ENCODE results near the gene ZMIZ1.

ZMIZ1 gene

DNA sequence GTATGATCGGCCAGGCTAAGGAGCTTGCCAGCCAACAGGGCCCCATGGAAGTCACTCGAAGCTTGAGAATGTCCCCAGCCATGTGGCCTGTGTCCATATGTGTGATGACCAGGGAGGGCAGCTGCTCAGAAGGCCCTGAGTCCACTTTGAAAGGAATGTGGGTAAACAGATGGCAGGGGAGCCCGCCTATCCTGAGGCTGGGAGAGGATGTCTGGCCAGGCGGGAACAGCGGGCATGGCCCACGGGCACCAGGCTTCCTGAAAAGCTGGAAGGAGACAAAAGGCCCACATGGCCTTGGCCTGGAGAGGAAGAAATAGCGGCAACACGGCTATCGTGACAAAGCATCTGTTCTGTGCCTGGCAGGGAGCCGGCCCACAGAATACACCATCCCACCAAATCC, 140.6 kb downstream of the ZMIZ1 start (continued):
- no peak for TF ChIP-seq WT1 (tag by site-specific recombination; IDR thresholded peaks at IDR 0.05)
- no peak for TF ChIP-seq ZNF571 (tag by site-specific recombination; IDR thresholded peaks at IDR 0.05)
- TF ChIP-seq ZNF660 (tag by site-specific recombination; IDR thresholded peaks at IDR 0.05), result no peak
- TF ChIP-seq, protein P1, sequence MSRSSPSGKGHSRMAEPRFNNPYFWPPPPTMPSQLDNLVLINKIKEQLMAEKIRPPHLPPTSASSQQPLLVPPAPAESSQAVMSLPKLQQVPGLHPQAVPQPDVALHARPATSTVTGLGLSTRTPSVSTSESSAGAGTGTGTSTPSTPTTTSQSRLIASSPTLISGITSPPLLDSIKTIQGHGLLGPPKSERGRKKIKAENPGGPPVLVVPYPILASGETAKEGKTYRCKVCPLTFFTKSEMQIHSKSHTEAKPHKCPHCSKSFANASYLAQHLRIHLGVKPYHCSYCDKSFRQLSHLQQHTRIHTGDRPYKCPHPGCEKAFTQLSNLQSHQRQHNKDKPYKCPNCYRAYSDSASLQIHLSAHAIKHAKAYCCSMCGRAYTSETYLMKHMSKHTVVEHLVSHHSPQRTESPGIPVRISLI (tag by site-specific recombination; IDR thresholded peaks at IDR 0.05), result no peak

DNA sequence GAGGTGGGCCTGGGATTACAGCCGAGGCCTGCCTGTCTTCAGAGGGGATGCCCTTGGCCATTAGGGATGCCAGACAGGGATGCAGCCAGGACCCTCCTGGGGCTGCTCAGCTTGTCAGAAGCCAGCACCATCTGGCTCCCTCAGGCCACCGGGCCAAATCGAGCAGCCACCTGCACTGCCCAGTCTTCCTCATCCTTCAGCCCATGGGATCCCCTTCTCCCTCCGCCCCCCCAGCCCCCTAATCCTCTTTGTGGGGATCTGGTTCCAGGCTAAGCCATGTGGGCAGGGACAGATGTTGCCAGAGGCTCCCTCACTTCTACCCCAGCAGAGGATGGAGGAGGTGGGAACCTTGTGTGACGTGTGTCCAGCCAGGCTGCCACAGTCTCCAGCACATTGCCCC, 141.1 kb downstream of the ZMIZ1 start:
- POLR2A ChIA-PET, result no interaction called here
- CTCF ChIA-PET, result no interaction called here
- TF ChIP-seq ZNF621 (tag by site-specific recombination; IDR thresholded peaks at IDR 0.05) (no peak), ZSCAN23 (tag by site-specific recombination; IDR thresholded peaks at IDR 0.05) (no peak)
- Histone ChIP-seq H3K36me3 (ENCODE audit: control insufficient read depth in 2 of 2, insufficient read depth in 1 of 2, low read length in 2 of 2) (peaks cover 0 to 22% of the 10 kb centered on the region in 2 experiments; a peak in 1 of 3 replicates), H3K27ac (ENCODE audit: extremely low read depth, low read depth, low read length) (no peak overlapping the region), H3K4me1 (ENCODE audit: control insufficient read depth, insufficient read depth, low read length) (no peaks in the 10 kb centered on the region), H3K4me3 (ENCODE audit: low read depth, low read length) (no peak overlapping the region), H3K9me3 (ENCODE audit: control insufficient read depth, insufficient read depth, low read depth, low read length) (no peaks in the 10 kb centered on the region)

DNA sequence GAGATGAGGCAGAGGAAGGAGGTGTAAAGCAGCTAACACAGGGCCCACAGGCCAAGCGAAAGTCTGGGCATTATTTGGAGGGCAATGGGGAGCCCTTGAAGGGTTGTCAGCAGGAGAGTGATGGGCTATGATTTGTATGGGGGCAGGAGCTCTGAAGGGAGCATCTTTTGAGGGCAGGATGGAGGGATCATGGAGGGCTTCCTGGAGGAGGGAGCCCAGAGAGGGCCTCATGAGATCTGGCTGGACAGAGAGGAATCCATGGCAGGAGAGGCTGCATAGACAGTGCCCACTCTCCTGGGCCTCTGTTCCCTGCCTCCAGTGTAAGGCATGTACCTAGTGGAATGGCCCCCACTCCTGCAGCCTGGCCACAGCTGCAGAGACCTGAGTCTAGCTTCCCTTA, 141.9 kb downstream of the ZMIZ1 start:
- Histone ChIP-seq H3K4me1 (ENCODE audit: control insufficient read depth, insufficient read depth, low read length) (no peaks in the 10 kb centered on the region), H3K4me3 (ENCODE audit: low read depth, low read length) (no peak overlapping the region), H3K36me3 (ENCODE audit: control insufficient read depth in 2 of 2, insufficient read depth in 1 of 2, low read length in 2 of 2) (peaks cover 0 to 23% of the 10 kb centered on the region in 2 experiments; a peak in 1 of 3 replicates), H3K9me3 (ENCODE audit: control insufficient read depth, insufficient read depth, low read depth, low read length) (no peaks in the 10 kb centered on the region), H3K27ac (ENCODE audit: extremely low read depth, low read depth, low read length) (no peak overlapping the region)
- POLR2A ChIA-PET, result no interaction called here
- no peak for TF ChIP-seq ZNF555 (tag by site-specific recombination; conservative IDR thresholded peaks at IDR 0.05)
- TF ChIP-seq ZNF600 (tag by site-specific recombination; IDR thresholded peaks at IDR 0.05), result no peak
- TF ChIP-seq MEIS1 (CRISPR knock-in tag; IDR thresholded peaks at IDR 0.05; ENCODE audit: borderline replicate concordance), result no peak
- TF ChIP-seq, protein P2, sequence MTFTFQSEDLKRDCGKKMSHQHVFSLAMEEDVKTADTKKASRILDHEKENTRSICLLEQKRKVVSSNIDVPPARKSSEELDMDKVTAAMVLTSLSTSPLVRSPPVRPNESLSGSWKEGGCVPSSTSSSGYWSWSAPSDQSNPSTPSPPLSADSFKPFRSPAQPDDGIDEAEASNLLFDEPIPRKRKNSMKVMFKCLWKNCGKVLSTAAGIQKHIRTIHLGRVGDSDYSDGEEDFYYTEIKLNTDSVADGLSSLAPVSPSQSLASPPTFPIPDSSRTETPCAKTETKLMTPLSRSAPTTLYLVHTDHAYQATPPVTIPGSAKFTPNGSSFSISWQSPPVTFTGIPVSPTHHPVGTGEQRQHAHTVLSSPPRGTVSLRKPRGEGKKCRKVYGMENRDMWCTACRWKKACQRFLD (tag by site-specific recombination; IDR thresholded peaks at IDR 0.05), result no peak
- no peak for TF ChIP-seq ZNF585B (tag by site-specific recombination; IDR thresholded peaks at IDR 0.05)
- TF ChIP-seq ZBTB48 (tag by site-specific recombination; IDR thresholded peaks at IDR 0.05), result no peak
- TF ChIP-seq, protein P3, sequence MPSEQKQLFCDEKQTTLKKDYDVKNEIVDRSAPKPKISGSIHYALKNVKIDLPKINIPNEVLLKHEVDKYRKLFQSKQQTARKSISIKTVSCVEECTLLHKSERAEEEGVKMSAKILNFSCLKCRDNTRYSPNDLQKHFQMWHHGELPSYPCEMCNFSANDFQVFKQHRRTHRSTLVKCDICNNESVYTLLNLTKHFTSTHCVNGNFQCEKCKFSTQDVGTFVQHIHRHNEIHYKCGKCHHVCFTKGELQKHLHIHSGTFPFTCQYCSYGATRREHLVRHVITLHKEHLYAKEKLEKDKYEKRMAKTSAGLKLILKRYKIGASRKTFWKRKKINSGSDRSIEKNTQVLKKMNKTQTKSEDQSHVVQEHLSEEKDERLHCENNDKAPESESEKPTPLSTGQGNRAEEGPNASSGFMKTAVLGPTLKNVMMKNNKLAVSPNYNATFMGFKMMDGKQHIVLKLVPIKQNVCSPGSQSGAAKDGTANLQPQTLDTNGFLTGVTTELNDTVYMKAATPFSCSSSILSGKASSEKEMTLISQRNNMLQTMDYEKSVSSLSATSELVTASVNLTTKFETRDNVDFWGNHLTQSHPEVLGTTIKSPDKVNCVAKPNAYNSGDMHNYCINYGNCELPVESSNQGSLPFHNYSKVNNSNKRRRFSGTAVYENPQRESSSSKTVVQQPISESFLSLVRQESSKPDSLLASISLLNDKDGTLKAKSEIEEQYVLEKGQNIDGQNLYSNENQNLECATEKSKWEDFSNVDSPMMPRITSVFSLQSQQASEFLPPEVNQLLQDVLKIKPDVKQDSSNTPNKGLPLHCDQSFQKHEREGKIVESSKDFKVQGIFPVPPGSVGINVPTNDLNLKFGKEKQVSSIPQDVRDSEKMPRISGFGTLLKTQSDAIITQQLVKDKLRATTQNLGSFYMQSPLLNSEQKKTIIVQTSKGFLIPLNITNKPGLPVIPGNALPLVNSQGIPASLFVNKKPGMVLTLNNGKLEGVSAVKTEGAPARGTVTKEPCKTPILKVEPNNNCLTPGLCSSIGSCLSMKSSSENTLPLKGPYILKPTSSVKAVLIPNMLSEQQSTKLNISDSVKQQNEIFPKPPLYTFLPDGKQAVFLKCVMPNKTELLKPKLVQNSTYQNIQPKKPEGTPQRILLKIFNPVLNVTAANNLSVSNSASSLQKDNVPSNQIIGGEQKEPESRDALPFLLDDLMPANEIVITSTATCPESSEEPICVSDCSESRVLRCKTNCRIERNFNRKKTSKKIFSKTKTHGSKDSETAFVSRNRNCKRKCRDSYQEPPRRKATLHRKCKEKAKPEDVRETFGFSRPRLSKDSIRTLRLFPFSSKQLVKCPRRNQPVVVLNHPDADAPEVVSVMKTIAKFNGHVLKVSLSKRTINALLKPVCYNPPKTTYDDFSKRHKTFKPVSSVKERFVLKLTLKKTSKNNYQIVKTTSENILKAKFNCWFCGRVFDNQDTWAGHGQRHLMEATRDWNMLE (tag by site-specific recombination; conservative IDR thresholded peaks at IDR 0.05; ENCODE audit: low read depth), result no peak
- TF ChIP-seq, protein P4, sequence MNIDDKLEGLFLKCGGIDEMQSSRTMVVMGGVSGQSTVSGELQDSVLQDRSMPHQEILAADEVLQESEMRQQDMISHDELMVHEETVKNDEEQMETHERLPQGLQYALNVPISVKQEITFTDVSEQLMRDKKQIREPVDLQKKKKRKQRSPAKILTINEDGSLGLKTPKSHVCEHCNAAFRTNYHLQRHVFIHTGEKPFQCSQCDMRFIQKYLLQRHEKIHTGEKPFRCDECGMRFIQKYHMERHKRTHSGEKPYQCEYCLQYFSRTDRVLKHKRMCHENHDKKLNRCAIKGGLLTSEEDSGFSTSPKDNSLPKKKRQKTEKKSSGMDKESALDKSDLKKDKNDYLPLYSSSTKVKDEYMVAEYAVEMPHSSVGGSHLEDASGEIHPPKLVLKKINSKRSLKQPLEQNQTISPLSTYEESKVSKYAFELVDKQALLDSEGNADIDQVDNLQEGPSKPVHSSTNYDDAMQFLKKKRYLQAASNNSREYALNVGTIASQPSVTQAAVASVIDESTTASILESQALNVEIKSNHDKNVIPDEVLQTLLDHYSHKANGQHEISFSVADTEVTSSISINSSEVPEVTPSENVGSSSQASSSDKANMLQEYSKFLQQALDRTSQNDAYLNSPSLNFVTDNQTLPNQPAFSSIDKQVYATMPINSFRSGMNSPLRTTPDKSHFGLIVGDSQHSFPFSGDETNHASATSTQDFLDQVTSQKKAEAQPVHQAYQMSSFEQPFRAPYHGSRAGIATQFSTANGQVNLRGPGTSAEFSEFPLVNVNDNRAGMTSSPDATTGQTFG (tag by site-specific recombination; IDR thresholded peaks at IDR 0.05; ENCODE audit: borderline replicate concordance), result no peak
- TF ChIP-seq KLF8 (tag by site-specific recombination; IDR thresholded peaks at IDR 0.05), result no peak
- no peak for TF ChIP-seq KLF1 (tag by site-specific recombination; IDR thresholded peaks at IDR 0.05)
- TF ChIP-seq ZNF623 (tag by site-specific recombination; IDR thresholded peaks at IDR 0.05), result no peak
- TF ChIP-seq HOXC10 (CRISPR knock-in tag; IDR thresholded peaks at IDR 0.05), result no peak
- TF ChIP-seq ZNF23 (tag by site-specific recombination; IDR thresholded peaks at IDR 0.05; ENCODE audit: borderline replicate concordance), result no peak
- TF ChIP-seq, protein P5, sequence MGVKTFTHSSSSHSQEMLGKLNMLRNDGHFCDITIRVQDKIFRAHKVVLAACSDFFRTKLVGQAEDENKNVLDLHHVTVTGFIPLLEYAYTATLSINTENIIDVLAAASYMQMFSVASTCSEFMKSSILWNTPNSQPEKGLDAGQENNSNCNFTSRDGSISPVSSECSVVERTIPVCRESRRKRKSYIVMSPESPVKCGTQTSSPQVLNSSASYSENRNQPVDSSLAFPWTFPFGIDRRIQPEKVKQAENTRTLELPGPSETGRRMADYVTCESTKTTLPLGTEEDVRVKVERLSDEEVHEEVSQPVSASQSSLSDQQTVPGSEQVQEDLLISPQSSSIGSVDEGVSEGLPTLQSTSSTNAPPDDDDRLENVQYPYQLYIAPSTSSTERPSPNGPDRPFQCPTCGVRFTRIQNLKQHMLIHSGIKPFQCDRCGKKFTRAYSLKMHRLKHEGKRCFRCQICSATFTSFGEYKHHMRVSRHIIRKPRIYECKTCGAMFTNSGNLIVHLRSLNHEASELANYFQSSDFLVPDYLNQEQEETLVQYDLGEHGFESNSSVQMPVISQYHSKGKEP (tag by site-specific recombination; IDR thresholded peaks at IDR 0.05), result no peak
- TF ChIP-seq ZNF426 (tag by site-specific recombination; IDR thresholded peaks at IDR 0.05), result no peak
- TF ChIP-seq ZFP41 (tag by site-specific recombination; IDR thresholded peaks at IDR 0.05; ENCODE audit: borderline replicate concordance), result no peak
- CTCF ChIA-PET, result no interaction called here

Measured in HEK293 (cell line).